ENCODE results near the gene CST7. TPM values are rescaled to one million over a fixed set of nuclear protein-coding genes. Genes with fewer than 3 reads are reported as not detected.

The CST7 gene
- total RNA-seq, 1 donor from 2014 or later: not detected

- H3K4me1 Mint-ChIP-seq (ENCODE audit: low read depth, unreplicated experiment): peaks cover 63% of the 10 kb centered on the region
Measured at GRCh38 chr20:24970754-24971153, 21.7 kb downstream of the CST7 start.

DNA sequence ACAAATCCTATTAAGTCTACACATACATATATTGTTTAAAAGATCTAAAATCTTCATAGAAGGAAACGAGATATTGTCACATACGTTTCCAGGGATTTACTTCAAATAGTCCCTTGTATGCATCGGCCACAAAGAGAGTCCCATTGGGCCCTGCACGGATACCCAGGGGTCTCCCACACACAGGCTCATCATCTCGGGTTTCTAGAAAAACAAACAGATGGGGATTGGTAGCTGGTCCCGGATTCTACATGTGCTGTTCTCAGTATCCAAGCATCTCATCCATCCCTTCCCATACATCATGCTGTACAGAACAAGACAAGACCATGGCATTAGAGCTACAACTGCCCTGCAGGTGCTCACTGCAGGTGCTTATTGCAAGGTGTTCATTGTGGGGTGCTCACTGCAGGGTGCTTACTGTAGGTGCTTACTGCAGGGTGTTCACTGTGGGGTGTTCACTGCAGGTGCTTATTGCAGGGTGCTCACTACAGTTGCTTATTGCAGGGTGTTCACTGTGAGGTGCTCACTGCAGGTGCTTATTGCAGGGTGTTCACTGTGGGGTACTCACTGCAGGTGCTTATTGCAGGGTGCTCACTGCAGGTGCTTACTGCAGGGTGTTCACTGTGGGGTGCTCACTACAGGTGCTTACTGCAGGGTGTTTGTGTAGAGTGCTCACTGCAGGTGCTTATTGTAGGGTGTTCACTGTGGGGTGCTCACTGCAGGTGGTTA is 22.5 kb downstream of the CST7 start:
- Mint-ChIP-seq H3K4me1 (ENCODE audit: low read depth, unreplicated experiment) (peaks cover 55% of the 10 kb centered on the region), H3K4me3 (ENCODE audit: unreplicated experiment) (no peak overlapping the region), H3K36me3 (ENCODE audit: unreplicated experiment) (peaks cover 13% of the 10 kb centered on the region), H3K27me3 (ENCODE audit: unreplicated experiment) (peaks cover 9% of the 10 kb centered on the region), H3K9me3 (ENCODE audit: unreplicated experiment) (peaks cover 24% of the 10 kb centered on the region), H3K27ac (ENCODE audit: unreplicated experiment) (no peak overlapping the region)
- no peak for DNase-seq
- TF ChIP-seq CTCF (IDR thresholded peaks at IDR 0.05; ENCODE audit: partially characterized antibody, unreplicated experiment): no peak

More at GRCh38 chr20:24970754-24971153, 21.7 kb downstream of the CST7 start:
- TF ChIP-seq CTCF (IDR thresholded peaks at IDR 0.05; ENCODE audit: partially characterized antibody, unreplicated experiment): no peak
- H3K4me3 Mint-ChIP-seq (ENCODE audit: unreplicated experiment): peak overlapping the region; percentile 26
- peak overlapping the region; percentile 62 for H3K27ac Mint-ChIP-seq (ENCODE audit: unreplicated experiment)
- no peak for DNase-seq
- peaks cover 28% of the 10 kb centered on the region for H3K9me3 Mint-ChIP-seq (ENCODE audit: unreplicated experiment)
- H3K36me3 Mint-ChIP-seq (ENCODE audit: unreplicated experiment): peaks cover 5% of the 10 kb centered on the region
- peaks cover 11% of the 10 kb centered on the region for H3K27me3 Mint-ChIP-seq (ENCODE audit: unreplicated experiment)

DNA sequence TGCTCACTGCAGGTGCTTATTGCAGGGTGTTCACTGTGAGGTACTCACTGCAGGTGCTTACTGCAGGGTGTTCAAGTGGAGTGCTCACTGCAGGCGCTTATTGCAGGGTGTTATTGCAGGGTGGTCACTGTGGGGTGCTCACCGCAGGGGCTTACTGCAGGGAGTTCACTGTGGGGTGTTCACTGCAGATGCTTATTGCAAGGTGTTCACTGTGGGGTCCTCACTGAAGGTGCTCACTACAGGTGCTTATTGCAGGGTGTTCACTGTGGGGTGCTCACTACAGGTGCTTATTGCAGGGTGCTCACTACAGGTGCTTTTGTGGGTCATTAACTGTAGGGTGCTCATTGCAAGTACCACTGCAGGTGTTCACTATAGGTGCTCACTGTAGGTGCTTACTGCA is 23.3 kb downstream of the CST7 start:
- Mint-ChIP-seq H3K36me3 (ENCODE audit: unreplicated experiment) (peaks cover 21% of the 10 kb centered on the region), H3K27ac (ENCODE audit: unreplicated experiment) (no peak overlapping the region), H3K27me3 (ENCODE audit: unreplicated experiment) (peaks cover 7% of the 10 kb centered on the region), H3K4me3 (ENCODE audit: unreplicated experiment) (no peak overlapping the region), H3K4me1 (ENCODE audit: low read depth, unreplicated experiment) (peaks cover 52% of the 10 kb centered on the region), H3K9me3 (ENCODE audit: unreplicated experiment) (peaks cover 24% of the 10 kb centered on the region)
- TF ChIP-seq CTCF (IDR thresholded peaks at IDR 0.05; ENCODE audit: partially characterized antibody, unreplicated experiment): no peak
- no peak for DNase-seq

DNA sequence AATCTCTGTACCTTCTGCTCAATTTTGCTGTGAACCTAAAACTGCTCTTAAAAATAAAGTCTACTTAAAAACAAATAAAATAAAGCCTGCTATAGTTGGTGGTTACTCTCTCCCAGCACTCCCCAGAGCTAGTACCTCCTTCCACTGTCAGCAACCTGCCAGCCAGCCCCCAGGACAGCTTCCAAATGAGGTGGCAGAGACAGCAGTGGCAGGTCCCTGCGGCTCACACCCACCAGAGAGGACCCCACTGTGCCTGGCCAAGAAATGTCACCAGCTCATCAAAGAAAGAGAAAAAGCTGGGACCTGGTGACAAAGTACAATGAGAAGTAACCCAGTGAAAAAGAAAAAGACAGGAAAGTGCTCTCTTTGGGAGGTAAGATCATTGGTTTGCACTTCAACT is 28.3 kb downstream of the CST7 start:
- TF ChIP-seq CTCF (IDR thresholded peaks at IDR 0.05; ENCODE audit: partially characterized antibody, unreplicated experiment): no peak
- Mint-ChIP-seq H3K36me3 (ENCODE audit: unreplicated experiment) (peaks cover 50% of the 10 kb centered on the region), H3K27ac (ENCODE audit: unreplicated experiment) (no peak overlapping the region), H3K27me3 (ENCODE audit: unreplicated experiment) (peaks cover 5% of the 10 kb centered on the region), H3K4me1 (ENCODE audit: low read depth, unreplicated experiment) (peaks cover 16% of the 10 kb centered on the region), H3K9me3 (ENCODE audit: unreplicated experiment) (peaks cover 14% of the 10 kb centered on the region), H3K4me3 (ENCODE audit: unreplicated experiment) (no peak overlapping the region)
- no peak for DNase-seq

- peaks cover 15% of the 10 kb centered on the region for H3K9me3 Mint-ChIP-seq (ENCODE audit: unreplicated experiment)
- H3K36me3 Mint-ChIP-seq (ENCODE audit: unreplicated experiment): peaks cover 53% of the 10 kb centered on the region
- no peak overlapping the region for H3K4me3 Mint-ChIP-seq (ENCODE audit: unreplicated experiment)
- H3K4me1 Mint-ChIP-seq (ENCODE audit: low read depth, unreplicated experiment): peaks cover 15% of the 10 kb centered on the region
- H3K27me3 Mint-ChIP-seq (ENCODE audit: unreplicated experiment): peaks cover 6% of the 10 kb centered on the region
- DNase-seq: no peak
- TF ChIP-seq CTCF (IDR thresholded peaks at IDR 0.05; ENCODE audit: partially characterized antibody, unreplicated experiment): no peak
- H3K27ac Mint-ChIP-seq (ENCODE audit: unreplicated experiment): no peak overlapping the region
Measured at GRCh38 chr20:24977797-24978196, 28.7 kb downstream of the CST7 start.

Measured in glutamatergic neuron (in vitro differentiated cells).